Activated CD8-positive, alpha-beta T cell treated with anti-CD3 and anti-CD28 coated beads, Interleukin-2, amount 10 ng/mL, durations not matched to agents 7 days and 5 days (primary cell): Measurements from ENCODE around the gene TMEM132C. TPM values are rescaled to one million over a fixed set of nuclear protein-coding genes. Genes with fewer than 3 reads are reported as not detected.

Experiments used
- ATAC-seq: fragments of 150-1000 bp; cut with Tn5 transposase; one replicate; pipeline ENCODE4 v1.10.0; 2021; ENCODE audit warnings: moderate library complexity
- CTCF ChIA-PET: fragments of 350-600 bp; sonication (Branson Sonifier 250); formaldehyde crosslinking; loops from one replicate; lab custom pipeline; 2021; ENCODE audit warnings: antibody characterized with exemption; lab: Charles Lee
- POLR2A ChIA-PET: fragments of 350-600 bp; sonication (Branson Sonifier 250); formaldehyde crosslinking; loops from one replicate; lab custom pipeline; 2021; ENCODE audit warnings: antibody characterized with exemption; lab: Charles Lee
- DNase-seq: peaks from one replicate; pipeline ENCODE4 v3.0.0-alpha.2; 2020
- H3K27ac Mint-ChIP-seq: one replicate; pipeline ENCODE4 v1.8.0; 2021; ENCODE audit warnings: mild to moderate bottlenecking, mixed read lengths
- H3K27me3 Mint-ChIP-seq: one replicate; pipeline ENCODE4 v1.8.0; 2021; ENCODE audit warnings: low read depth, mixed read lengths
- H3K36me3 Mint-ChIP-seq: one replicate; pipeline ENCODE4 v1.8.0; 2021; ENCODE audit warnings: low read depth, mixed read lengths
- H3K4me1 Mint-ChIP-seq: one replicate; pipeline ENCODE4 v1.8.0; 2021; ENCODE audit warnings: low read depth, mixed read lengths
- H3K4me3 Mint-ChIP-seq: one replicate; pipeline ENCODE4 v1.8.0; 2021; ENCODE audit warnings: mild to moderate bottlenecking, mixed read lengths
- H3K9me3 Mint-ChIP-seq: one replicate; pipeline ENCODE4 v1.8.0; 2022; ENCODE audit warnings: mixed read lengths; ENCODE audit not compliant: insufficient read depth
- total RNA-seq, 2 experiments: library from RNA; stranded (reverse); gene quantifications; one replicate each; pipeline ENCODE4 v1.2.3, GENCODE V29; 2021

TMEM132C gene
- total RNA-seq, 2 experiments from 2014 or later, result not detected

DNA sequence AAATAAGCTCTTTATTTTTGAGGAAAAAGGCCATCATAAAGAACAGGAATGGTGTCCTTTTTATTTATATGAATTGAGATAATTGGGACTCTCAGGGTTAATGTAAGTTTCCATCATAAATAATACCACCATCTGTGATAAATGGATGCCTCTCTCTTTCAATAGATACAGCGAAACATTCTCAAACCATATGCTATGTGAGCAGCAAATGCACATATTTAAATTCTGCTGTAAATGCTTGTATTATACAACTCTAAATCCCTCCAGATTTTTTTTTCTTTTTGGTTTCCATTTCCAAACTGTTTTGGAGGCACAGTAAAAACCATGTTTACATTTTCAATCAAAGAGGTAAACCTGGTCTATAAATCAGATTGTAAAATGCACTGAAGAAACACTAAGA, 132.3 kb downstream of the TMEM132C start:
- DNase-seq (no peak), ATAC-seq (no peak)
- ChIA-PET POLR2A (no interaction called here), CTCF (no interaction called here)
- H3K27me3 Mint-ChIP-seq, result no peaks in the 10 kb centered on the region
- no peak overlapping the region for H3K27ac Mint-ChIP-seq
- no peaks in the 10 kb centered on the region for H3K9me3 Mint-ChIP-seq
- no peaks in the 10 kb centered on the region for H3K4me1 Mint-ChIP-seq
- H3K36me3 Mint-ChIP-seq, result no peaks in the 10 kb centered on the region
- H3K4me3 Mint-ChIP-seq, result no peak overlapping the region

DNA sequence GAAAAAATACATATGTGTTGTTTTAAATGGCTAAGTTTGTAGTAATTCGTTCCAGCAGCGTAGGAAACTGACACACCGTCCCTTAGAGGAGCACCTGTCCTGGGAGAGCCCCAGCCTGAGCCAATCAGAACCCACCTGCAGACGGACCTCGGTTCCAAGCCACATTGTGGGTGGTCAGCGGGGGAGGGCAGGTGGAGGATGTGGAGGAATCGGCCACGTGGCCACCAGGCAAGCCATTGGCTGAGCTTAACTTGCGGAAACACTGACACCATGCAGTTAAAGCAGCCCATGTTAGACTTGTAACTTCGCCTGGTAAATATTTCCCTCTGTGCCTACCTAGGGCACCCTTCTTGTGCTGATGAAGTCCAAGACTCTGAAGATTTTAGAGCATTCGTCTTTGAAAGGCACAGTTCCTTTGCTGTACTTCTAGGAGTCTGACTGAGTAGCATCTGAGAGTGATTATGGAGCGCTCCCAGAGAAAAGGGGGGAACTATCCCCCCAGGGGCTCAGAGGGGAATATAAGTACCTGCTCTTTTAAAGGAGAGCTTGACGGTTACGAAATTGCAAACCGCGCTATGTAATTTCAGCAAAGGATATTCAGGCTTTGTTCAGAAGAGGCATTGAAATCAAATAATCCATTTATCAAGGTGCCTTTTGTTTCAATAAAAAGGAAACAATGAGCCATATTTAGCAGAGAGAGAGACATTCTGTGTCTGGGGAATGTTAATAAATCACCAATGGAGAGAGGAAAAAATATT, 135.7 kb downstream of the TMEM132C start:
- Mint-ChIP-seq H3K27ac (no peak overlapping the region), H3K36me3 (no peaks in the 10 kb centered on the region), H3K9me3 (no peaks in the 10 kb centered on the region), H3K4me1 (no peaks in the 10 kb centered on the region), H3K27me3 (no peaks in the 10 kb centered on the region), H3K4me3 (no peak overlapping the region)
- no peak for ATAC-seq
- DNase-seq, result no peak
- ChIA-PET POLR2A (no interaction called here), CTCF (no interaction called here)

DNA sequence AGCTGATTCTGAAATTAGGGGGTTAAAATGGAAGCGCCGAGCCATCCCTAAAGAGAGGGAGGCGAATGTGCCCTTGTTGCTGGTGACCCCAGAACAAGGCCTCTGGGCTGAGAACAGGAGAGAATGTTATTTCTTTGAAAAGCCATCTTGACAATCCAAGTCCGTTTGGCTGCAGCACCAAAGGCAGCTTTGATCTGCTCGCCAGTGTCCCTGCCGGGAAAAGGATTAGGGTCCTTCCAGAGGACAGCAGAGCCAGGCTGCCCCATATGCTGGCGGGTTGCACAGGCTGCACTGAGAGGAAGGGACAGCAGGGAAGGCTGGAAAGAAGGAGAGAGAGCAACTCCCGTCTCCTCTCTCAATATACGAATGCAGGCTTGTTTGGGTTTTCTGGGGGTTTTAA, 141.7 kb downstream of the TMEM132C start:
- no peaks in the 10 kb centered on the region for H3K27me3 Mint-ChIP-seq
- H3K4me1 Mint-ChIP-seq, result no peaks in the 10 kb centered on the region
- no peak overlapping the region for H3K4me3 Mint-ChIP-seq
- H3K27ac Mint-ChIP-seq, result no peak overlapping the region
- no peak for ATAC-seq
- no peaks in the 10 kb centered on the region for H3K9me3 Mint-ChIP-seq
- no peaks in the 10 kb centered on the region for H3K36me3 Mint-ChIP-seq
- POLR2A ChIA-PET, result no interaction called here
- no peak for DNase-seq
- CTCF ChIA-PET, result no interaction called here

DNA sequence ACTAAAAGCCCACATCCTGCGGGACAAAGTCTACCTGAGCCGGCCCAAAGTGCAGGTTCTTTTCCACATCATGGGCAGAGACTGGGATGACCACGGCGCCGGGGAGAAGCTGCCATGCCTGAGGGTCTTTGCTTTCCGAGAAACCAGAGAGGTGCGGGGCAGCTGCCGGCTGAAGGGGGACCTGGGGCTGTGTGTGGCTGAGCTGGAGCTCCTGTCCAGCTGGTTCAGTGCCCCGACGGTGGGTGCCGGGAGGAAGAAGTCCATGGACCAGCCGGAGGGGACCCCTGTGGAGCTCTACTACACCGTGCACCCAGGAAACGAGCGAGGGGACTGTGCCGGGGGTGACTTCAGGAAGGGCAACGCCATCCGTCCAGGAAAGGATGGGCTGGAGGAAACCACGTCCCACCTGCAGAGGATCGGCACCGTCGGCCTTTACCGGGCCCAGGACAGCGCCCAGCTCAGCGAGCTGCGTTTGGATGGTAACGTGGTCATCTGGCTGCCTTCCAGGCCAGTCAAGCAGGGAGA, 148.1 kb downstream of the TMEM132C start:
- Mint-ChIP-seq H3K9me3 (no peaks in the 10 kb centered on the region), H3K4me3 (no peak overlapping the region), H3K4me1 (no peaks in the 10 kb centered on the region), H3K27ac (no peak overlapping the region), H3K36me3 (no peaks in the 10 kb centered on the region), H3K27me3 (no peaks in the 10 kb centered on the region)
- no peak for DNase-seq
- POLR2A ChIA-PET, result no interaction called here
- ATAC-seq, result no peak
- CTCF ChIA-PET, result no interaction called here

DNA sequence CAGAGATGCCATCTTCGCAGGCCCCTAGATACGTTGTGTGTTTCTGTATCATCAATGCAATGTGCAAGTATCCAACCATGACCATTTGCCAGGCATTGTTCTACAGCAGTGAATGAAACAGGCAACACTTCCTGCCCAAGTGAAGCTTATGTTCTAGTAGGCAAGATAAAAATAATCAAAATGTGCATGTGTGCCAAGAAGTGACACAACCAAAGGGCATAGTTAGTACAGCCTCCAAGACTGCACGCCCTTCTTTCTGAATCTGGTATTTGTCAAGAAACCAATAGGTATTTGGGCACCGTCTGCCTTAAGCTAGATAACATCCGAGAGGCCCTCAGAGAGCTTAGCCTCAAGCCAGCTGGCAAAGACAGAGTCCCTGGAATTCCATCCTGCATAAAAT, 152.0 kb downstream of the TMEM132C start:
- H3K36me3 Mint-ChIP-seq, result no peaks in the 10 kb centered on the region
- no peaks in the 10 kb centered on the region for H3K9me3 Mint-ChIP-seq
- H3K27me3 Mint-ChIP-seq, result no peaks in the 10 kb centered on the region
- ATAC-seq (no peak), DNase-seq (no peak)
- CTCF ChIA-PET, result no interaction called here
- H3K27ac Mint-ChIP-seq, result no peak overlapping the region
- no peaks in the 10 kb centered on the region for H3K4me1 Mint-ChIP-seq
- no peak overlapping the region for H3K4me3 Mint-ChIP-seq
- POLR2A ChIA-PET, result no interaction called here

DNA sequence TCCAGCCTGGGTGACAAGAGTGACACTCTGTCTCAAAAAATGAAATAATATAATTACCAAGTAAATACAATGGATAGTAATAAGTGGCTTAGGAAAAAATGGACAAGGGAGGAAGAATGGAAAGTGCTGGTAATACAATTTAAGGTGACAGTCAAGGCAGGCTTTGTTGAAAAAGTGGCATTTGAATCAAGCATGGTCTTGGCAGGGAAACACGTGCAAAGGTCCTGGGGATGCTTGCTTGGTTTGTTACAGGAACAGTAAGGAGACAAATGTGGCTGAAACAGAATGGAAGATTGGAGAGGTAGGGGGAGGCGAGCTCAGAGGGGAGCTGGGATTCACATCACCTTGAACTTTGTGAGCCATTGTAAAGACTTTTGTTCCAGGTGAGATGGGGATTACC, 153.2 kb downstream of the TMEM132C start:
- H3K27me3 Mint-ChIP-seq, result no peaks in the 10 kb centered on the region
- H3K27ac Mint-ChIP-seq, result no peak overlapping the region
- H3K4me1 Mint-ChIP-seq, result no peaks in the 10 kb centered on the region
- H3K36me3 Mint-ChIP-seq, result no peaks in the 10 kb centered on the region
- DNase-seq (no peak), ATAC-seq (no peak)
- ChIA-PET CTCF (no interaction called here), POLR2A (no interaction called here)
- no peak overlapping the region for H3K4me3 Mint-ChIP-seq
- H3K9me3 Mint-ChIP-seq, result no peaks in the 10 kb centered on the region

DNA sequence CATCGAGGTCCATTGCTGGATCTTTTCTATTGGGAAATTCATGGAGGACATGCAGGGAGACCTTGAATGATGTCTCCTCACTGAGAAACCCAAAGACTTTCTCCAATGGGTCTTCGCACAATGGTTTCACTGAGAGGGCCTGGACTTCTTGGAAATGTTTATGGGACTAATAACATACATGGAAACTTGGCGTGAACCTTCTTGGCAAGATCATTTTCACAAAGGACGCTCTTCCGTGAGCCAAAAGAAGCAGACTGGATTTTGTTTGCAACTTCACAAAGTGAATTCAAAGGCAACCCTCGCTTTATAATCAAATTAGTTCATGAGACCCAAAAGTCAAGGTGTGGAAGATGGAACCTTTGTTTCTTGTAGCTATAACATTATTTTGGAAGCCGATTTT, 154.4 kb downstream of the TMEM132C start:
- H3K36me3 Mint-ChIP-seq, result no peaks in the 10 kb centered on the region

DNA sequence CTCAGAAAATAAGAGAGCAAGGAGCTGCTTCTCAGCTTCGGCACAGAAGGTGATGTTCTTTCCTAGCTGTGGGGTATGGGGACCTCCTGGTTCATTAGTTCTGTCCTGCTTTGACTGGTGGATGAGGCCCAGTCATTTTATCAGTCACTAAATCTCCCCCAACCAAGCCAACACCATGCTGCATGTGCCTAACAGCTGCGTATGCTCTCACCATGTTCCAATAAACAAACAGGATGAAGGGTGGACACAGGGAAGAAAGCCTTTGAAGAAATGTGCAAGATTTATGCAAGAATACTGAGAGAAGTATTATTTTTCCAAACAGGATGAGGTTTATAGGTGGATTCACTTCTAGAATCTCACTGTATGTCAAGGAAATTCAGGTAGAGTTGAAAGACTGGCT, 156.2 kb downstream of the TMEM132C start:
- DNase-seq (no peak), ATAC-seq (no peak)
- H3K27me3 Mint-ChIP-seq, result no peaks in the 10 kb centered on the region
- no peaks in the 10 kb centered on the region for H3K36me3 Mint-ChIP-seq
- H3K4me3 Mint-ChIP-seq, result no peak overlapping the region
- H3K27ac Mint-ChIP-seq, result no peak overlapping the region
- POLR2A ChIA-PET, result no interaction called here
- CTCF ChIA-PET, result no interaction called here
- H3K4me1 Mint-ChIP-seq, result no peaks in the 10 kb centered on the region
- no peaks in the 10 kb centered on the region for H3K9me3 Mint-ChIP-seq

More for the DNA sequence above, 154.4 kb downstream of the TMEM132C start:
- CTCF ChIA-PET, result no interaction called here
- Mint-ChIP-seq H3K4me3 (no peak overlapping the region), H3K9me3 (no peaks in the 10 kb centered on the region), H3K27me3 (no peaks in the 10 kb centered on the region), H3K27ac (no peak overlapping the region), H3K4me1 (no peaks in the 10 kb centered on the region)
- DNase-seq, result no peak
- ATAC-seq, result no peak
- POLR2A ChIA-PET, result no interaction called here

DNA sequence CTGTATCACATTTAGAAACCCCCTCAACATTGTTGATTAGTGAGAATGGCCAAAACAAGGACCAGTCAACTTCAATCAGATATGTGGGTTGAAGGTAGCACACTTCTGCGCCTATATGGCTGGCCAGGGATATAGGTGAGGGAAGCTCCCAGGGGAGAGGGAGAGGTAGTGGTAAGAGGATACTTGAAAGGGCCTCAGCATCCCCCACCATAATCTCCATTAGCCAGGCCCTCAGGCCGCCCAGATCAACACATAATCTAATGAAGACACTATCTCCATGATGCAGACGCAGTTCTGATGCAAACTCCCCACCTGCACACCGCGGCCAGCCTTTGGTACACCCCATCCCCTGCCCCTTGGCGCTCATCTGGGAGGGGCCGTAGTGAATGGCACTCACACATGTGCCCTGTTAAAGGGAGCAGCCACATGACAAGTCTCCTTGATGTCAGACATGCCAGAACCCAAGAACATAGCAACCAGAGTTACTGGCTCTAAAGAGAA, 158.0 kb downstream of the TMEM132C start:
- ChIA-PET CTCF (no interaction called here), POLR2A (no interaction called here)
- H3K36me3 Mint-ChIP-seq, result no peaks in the 10 kb centered on the region
- H3K4me3 Mint-ChIP-seq, result no peak overlapping the region
- H3K9me3 Mint-ChIP-seq, result no peaks in the 10 kb centered on the region
- no peak overlapping the region for H3K27ac Mint-ChIP-seq
- H3K27me3 Mint-ChIP-seq, result no peaks in the 10 kb centered on the region
- ATAC-seq (no peak), DNase-seq (no peak)
- H3K4me1 Mint-ChIP-seq, result no peaks in the 10 kb centered on the region

DNA sequence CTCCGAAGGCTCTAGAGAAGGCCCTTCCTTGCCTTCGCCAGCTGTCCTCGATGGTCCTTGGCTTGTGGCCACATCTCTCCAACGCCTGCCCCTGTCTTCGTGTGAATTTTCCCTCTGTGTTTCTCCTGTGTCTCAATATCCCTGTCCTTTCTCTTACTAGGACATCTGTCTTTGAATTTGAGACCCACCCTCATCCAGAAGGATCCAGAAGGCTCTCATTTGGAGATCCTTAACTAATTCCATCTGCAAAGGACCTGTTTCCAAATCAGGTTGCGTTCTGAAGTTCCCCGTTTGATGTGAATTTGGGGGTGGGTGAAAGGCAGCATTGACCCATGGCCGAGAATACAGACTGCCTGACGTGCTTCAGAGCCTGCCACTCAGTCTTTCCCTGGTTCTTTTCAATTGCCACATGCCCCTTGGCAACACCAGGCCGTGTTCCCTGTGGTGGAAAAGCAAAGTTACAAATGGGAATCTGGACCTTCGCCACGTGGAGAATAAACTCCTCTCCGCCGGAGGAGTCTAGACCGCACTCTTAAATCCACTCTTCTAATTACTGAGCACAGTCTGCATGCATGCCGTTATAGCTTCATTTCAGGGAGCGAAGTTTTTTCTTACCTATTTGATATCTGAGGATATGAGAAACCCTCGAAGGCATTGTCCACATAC, 158.8 kb downstream of the TMEM132C start:
- ATAC-seq, result no peak

DNA sequence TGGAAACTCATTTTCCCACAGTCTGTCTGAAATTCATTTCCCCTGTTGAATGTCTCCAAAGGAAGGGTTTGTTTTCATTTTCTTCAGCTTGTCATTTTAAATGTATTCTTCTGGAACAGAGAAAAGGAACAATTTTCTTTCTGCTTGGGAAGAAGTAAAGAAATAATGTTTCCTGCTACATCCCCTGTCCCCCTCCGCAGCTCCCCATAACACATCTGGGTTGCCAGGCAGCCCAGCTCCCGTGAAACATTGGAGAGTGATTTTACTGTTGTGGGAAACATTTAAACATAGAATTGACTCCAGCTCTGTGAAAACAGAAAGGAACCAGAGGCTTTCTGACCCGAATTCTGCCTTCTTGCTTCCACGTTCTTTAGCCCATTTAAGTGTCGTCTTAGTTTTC, 159.5 kb downstream of the TMEM132C start:
- Mint-ChIP-seq H3K4me1 (no peaks in the 10 kb centered on the region), H3K4me3 (no peak overlapping the region), H3K27me3 (no peaks in the 10 kb centered on the region), H3K36me3 (no peaks in the 10 kb centered on the region), H3K9me3 (no peaks in the 10 kb centered on the region), H3K27ac (no peak overlapping the region)
- ChIA-PET POLR2A (interaction anchor here (0.6 kb wide), 1 partner anchor 14 kb away, joined by 3 read pairs; no protein-coding TSS in a partner anchor), CTCF (no interaction called here)
- DNase-seq (no peak), ATAC-seq (no peak)

More for the DNA sequence above, 158.8 kb downstream of the TMEM132C start:
- Mint-ChIP-seq H3K27ac (no peak overlapping the region), H3K4me3 (no peak overlapping the region), H3K27me3 (no peaks in the 10 kb centered on the region), H3K9me3 (no peaks in the 10 kb centered on the region), H3K36me3 (no peaks in the 10 kb centered on the region), H3K4me1 (no peaks in the 10 kb centered on the region)
- ChIA-PET POLR2A (no interaction called here), CTCF (no interaction called here)
- DNase-seq, result no peak

DNA sequence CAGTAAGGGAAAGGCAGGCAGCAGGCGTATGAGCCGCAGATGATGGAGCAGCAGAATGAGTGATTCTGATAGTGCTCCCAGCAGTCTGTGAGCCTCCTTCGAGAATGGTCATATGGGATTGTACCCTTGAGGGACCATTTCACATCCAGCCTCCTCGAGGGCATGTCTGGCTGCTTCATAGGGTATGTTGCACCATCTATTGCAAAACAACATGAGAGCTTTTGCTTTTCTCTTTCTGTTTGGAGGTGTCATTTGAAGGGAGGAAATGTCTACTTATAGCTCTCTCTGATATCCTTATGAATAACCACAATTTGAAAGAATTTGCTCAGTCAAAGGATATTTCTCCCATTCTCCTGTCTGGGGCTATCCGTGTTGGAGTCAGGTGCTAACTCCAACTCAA, 172.8 kb downstream of the TMEM132C start:
- Mint-ChIP-seq H3K27ac (no peak overlapping the region), H3K4me1 (no peaks in the 10 kb centered on the region), H3K9me3 (peaks cover 3% of the 10 kb centered on the region), H3K27me3 (no peaks in the 10 kb centered on the region), H3K4me3 (no peak overlapping the region), H3K36me3 (no peaks in the 10 kb centered on the region)
- ATAC-seq, result no peak
- DNase-seq, result no peak
- ChIA-PET CTCF (no interaction called here), POLR2A (interaction anchor here (0.6 kb wide), 1 partner anchor 13 kb away, joined by 3 read pairs; no protein-coding TSS in a partner anchor)
